K562 (cell line): ENCODE data around the gene AXIN2. TPM values are rescaled to one million over a fixed set of nuclear protein-coding genes. Genes with fewer than 3 reads are reported as not detected.

Experiments
- ATAC-seq: fragments of 200-7000 bp; cut with Tn5 transposase; 3 replicates; pipeline ENCODE4 v1.9.1; 2020; ENCODE audit warnings: moderate library complexity
- BruUV-seq: library from RNA; stranded (reverse); fragments of 400-500 nt; replicated peaks from 2 replicates; lab custom pipeline; 2021; lab: Mats Ljungman, UMichigan
- CTCF ChIA-PET: fragments of 300-600 bp; formaldehyde crosslinking; extraction: SDS; loops from one replicate; lab custom pipeline; 2021; ENCODE audit warnings: low intra/inter-chr PET ratio; lab: Yijun Ruan, JAX
- POLR2A ChIA-PET: fragments of 300-600, 350-650 bp; sonication (Branson Sonifier 250); formaldehyde crosslinking; extraction: SDS; loops from one replicate; lab custom pipeline; 2021; ENCODE audit warnings: antibody characterized with exemption, inconsistent platforms; lab: Yijun Ruan, JAX
- DNase-seq, 4 experiments: peaks; one replicate each; pipeline versions ENCODE4 v3.0.0 to v3.0.0-alpha.2; 2011 to 2018; ENCODE audit warnings: low spot score in 3 of 4, mixed read lengths in 3 of 4; ENCODE audit errors: extremely low read depth in 1 of 4
- FAIRE-seq: peaks from 2 replicates; lab custom pipeline; 2011; peaks lifted over from hg19 to GRCh38; lab: Jason Lieb, UNC
- H2AFZ ChIP-seq: 2 replicates; pipeline ENCODE4 v1.6.0; 2011; ENCODE audit warnings: low read depth, low read length, control low read depth, inconsistent platforms
- H3K27ac ChIP-seq: fragments of 200-600 bp; 3 replicates; pipeline ENCODE4 v1.8.0; 2011; ENCODE audit warnings: low read depth, mild to moderate bottlenecking, control low read depth, inconsistent platforms, low read length, moderate library complexity, mixed read lengths; ENCODE audit errors: extremely low read depth
- H3K27me3 ChIP-seq, 2 experiments: fragments of 300-600 bp in 1 of 2; 2 replicates in 1 of 2; 3 replicates in 1 of 2; pipeline versions ENCODE4 v1.6.0 to v1.8.0; 2011; ENCODE audit warnings: inconsistent platforms in 2 of 2, low read length in 2 of 2, mild to moderate bottlenecking in 1 of 2, mixed read lengths in 1 of 2, moderate library complexity in 1 of 2; ENCODE audit not compliant: control insufficient read depth in 2 of 2, insufficient read depth in 2 of 2
- H3K36me3 ChIP-seq: fragments of 300-600 bp; 3 replicates; pipeline ENCODE4 v1.8.0; 2011; ENCODE audit warnings: mild to moderate bottlenecking, low read length, inconsistent platforms; ENCODE audit not compliant: control insufficient read depth, insufficient read depth
- H3K4me1 ChIP-seq, 2 experiments: fragments of 200-600 bp in 1 of 2; replicated peaks in 1 of 2; 2 replicates in 1 of 2; 3 replicates in 1 of 2; pipeline versions ENCODE4 v1.5.1 to v1.8.0; 2011; ENCODE audit warnings: inconsistent platforms in 2 of 2, low read length in 2 of 2, mild to moderate bottlenecking in 1 of 2, mixed read lengths in 1 of 2, moderate library complexity in 1 of 2; ENCODE audit not compliant: control insufficient read depth in 2 of 2, insufficient read depth in 2 of 2
- H3K4me2 ChIP-seq: 2 replicates; pipeline ENCODE4 v1.6.1; 2011; ENCODE audit warnings: low read length, control low read depth, inconsistent platforms, mixed read lengths; ENCODE audit not compliant: insufficient read depth
- H3K4me3 ChIP-seq: fragments of 200-600 bp; sonication (generic), shearing (Covaris generic); 2 replicates; pipeline ENCODE4 v1.5.1; 2016; ENCODE audit warnings: control low read depth, inconsistent platforms
- H3K79me2 ChIP-seq: fragments of 200-600 bp; 3 replicates; pipeline ENCODE4 v1.8.0; 2011; ENCODE audit warnings: low read length, inconsistent platforms; ENCODE audit not compliant: control insufficient read depth, insufficient read depth
- H3K9ac ChIP-seq, 2 experiments: 2 replicates each; pipeline versions ENCODE4 v1.6.0 to v1.6.1; 2011; ENCODE audit warnings: low read depth in 2 of 2, low read length in 2 of 2, control low read depth in 1 of 2, inconsistent platforms in 1 of 2, mild to moderate bottlenecking in 1 of 2, mixed read lengths in 1 of 2; ENCODE audit not compliant: insufficient read depth in 1 of 2
- H3K9me1 ChIP-seq: one replicate; pipeline ENCODE4 v1.6.0; 2011; ENCODE audit warnings: inconsistent platforms, mild to moderate bottlenecking, low read length, moderate library complexity; ENCODE audit not compliant: control insufficient read depth, insufficient read depth
- H3K9me3 ChIP-seq: replicated peaks from 2 replicates; pipeline ENCODE4 v1.5.1; 2011; ENCODE audit warnings: low read depth, low read length, inconsistent platforms; ENCODE audit not compliant: control insufficient read depth, insufficient read depth
- H4K20me1 ChIP-seq: replicated peaks from 2 replicates; pipeline ENCODE4 v1.6.1; 2011; ENCODE audit warnings: low read length, inconsistent platforms, mixed read lengths; ENCODE audit not compliant: control insufficient read depth, insufficient read depth
- ATF7 ChIP-seq: fragments of 450-650 bp; IDR thresholded peaks from 2 replicates; pipeline ENCODE4 v1.7.1; 2014; ENCODE audit warnings: mild to moderate bottlenecking, moderate library complexity
- MEF2A ChIP-seq: IDR thresholded peaks from 2 replicates; pipeline ENCODE4 v1.6.1; 2011; ENCODE audit warnings: low read depth, mild to moderate bottlenecking, low read length, moderate library complexity; ENCODE audit not compliant: control insufficient read depth
- NBN ChIP-seq: fragments of 450-650 bp; IDR thresholded peaks from 2 replicates; pipeline ENCODE4 v1.6.1; 2016; ENCODE audit warnings: low read depth, mild to moderate bottlenecking
- PHF21A ChIP-seq: fragments of 450-650 bp; IDR thresholded peaks from 2 replicates; pipeline ENCODE4 v1.6.1; 2017; ENCODE audit warnings: low read depth, borderline replicate concordance
- POLR2B ChIP-seq: fragments of 450-650 bp; IDR thresholded peaks from 2 replicates; pipeline ENCODE4 v1.6.1; 2018; ENCODE audit warnings: low read depth; ENCODE audit not compliant: partially characterized antibody
- POLR3A ChIP-seq: IDR thresholded peaks from 2 replicates; pipeline ENCODE4 v1.6.1; 2011; ENCODE audit warnings: borderline replicate concordance, mild to moderate bottlenecking, moderate library complexity; ENCODE audit not compliant: insufficient read length, insufficient read depth; ENCODE audit errors: extremely low read depth
- PREB ChIP-seq: sonication (generic); formaldehyde crosslinking; IDR thresholded peaks from 2 replicates; pipeline ENCODE4 v1.8.1; 2023; ENCODE audit warnings: mild to moderate bottlenecking, missing genetic modification reagents
- SMAD3 ChIP-seq: fragments of 450-650 bp; formaldehyde crosslinking; conservative IDR thresholded peaks from 2 replicates; pipeline ENCODE4 v1.4.0; 2020; ENCODE audit warnings: mild to moderate bottlenecking
- STAT5B ChIP-seq: fragments of 250-450 bp; sonication (Bioruptor Pico); IDR thresholded peaks from 2 replicates; pipeline ENCODE4 v1.8.0; 2021; ENCODE audit warnings: mild to moderate bottlenecking, inconsistent platforms
- ZNF449 ChIP-seq: fragments of 250-450 bp; sonication (Bioruptor Pico); IDR thresholded peaks from 2 replicates; pipeline ENCODE4 v1.8.0; 2022; ENCODE audit warnings: moderate library complexity, mild to moderate bottlenecking, inconsistent platforms
- WGBS: fragments of 100-300 bp; shearing (Covaris generic); methylation state at CpG from one replicate; pipeline ENCODE4 v1.1.6; 2016; ENCODE audit warnings: low coverage, mixed read lengths; ENCODE audit not compliant: insufficient coverage; ENCODE audit errors: missing lambda C conversion rate; 5-methylcytosine and 5-hydroxymethylcytosine counted together
- in situ Hi-C: fragments of 300-500 bp; cut with MboI; formaldehyde crosslinking; loops from 4 replicates; pipeline ENCODE4 v1.15.0; 2018; ENCODE audit warnings: inconsistent platforms, mixed read lengths
- intact Hi-C: fragments of 100-400 bp; cut with micrococcal nuclease; formaldehyde crosslinking; loops from 2 replicates; pipeline ENCODE4 v1.14.2; 2022
- polyA plus RNA-seq, 8 experiments: library from polyadenylated mRNA; depleted of rRNA in 4 of 8; stranded (reverse) in 5 of 8; unstranded in 3 of 8; fragments of >200 nt; fragmentation: Nextera tagmentation in 2 of 8; fragmentation: Illumina TruSeq in 1 of 8; extraction: Ambion mirVana in 2 of 8; extraction: Trizol in 1 of 8; gene quantifications; 2 replicates each; pipeline versions ENCODE4 v1.2.1 to v1.2.3, GENCODE V29; 2011 to 2014; ENCODE audit warnings: inconsistent platforms in 1 of 8, missing spikeins in 1 of 8
- total RNA-seq, 7 experiments: library from RNA; depleted of rRNA in 6 of 7; stranded (reverse); fragments of >200 nt in 6 of 7; fragmentation: Illumina TruSeq in 2 of 7; extraction: Trizol in 2 of 7; gene quantifications; 2 replicates each; pipeline versions ENCODE4 v1.2.1 to v1.2.3, GENCODE V29; 2011 to 2021; ENCODE audit warnings: low replicate concordance in 1 of 7

AXIN2 gene
- total and polyA plus RNA-seq, 9 of the 15 experiments (the other 6 are each of a cell fraction or from before 2014, with no cell fraction given) = 0.21 to 3.3 (median 1.2) TPM

- TF ChIP-seq PHF21A (no peak), POLR2B (no peak), SMAD3 (no peak), ATF7 (no peak), PREB (CRISPR knock-in tag) (no peak), POLR3A (no peak), STAT5B (CRISPR knock-in tag) (no peak), ZNF449 (CRISPR knock-in tag) (no peak), NBN (no peak), MEF2A (no peak)
- Histone ChIP-seq H3K4me3 (no peak overlapping the region), H3K79me2 (no peaks in the 10 kb centered on the region), H2AFZ (no peak overlapping the region), H3K27ac (no peak overlapping the region), H3K36me3 (no peaks in the 10 kb centered on the region), H3K4me2 (no peak overlapping the region), H3K27me3 (peaks cover 0 to 19% of the 10 kb centered on the region in 2 experiments; a peak in 2 of 5 replicates), H4K20me1 (no peaks in the 10 kb centered on the region), H3K9me3 (no peaks in the 10 kb centered on the region), H3K9me1 (no peaks in the 10 kb centered on the region), H3K9ac (no peak overlapping the region), H3K4me1 (no peaks in the 10 kb centered on the region)
- 3% methylated on average over 5 of the region's 6 CpGs for WGBS
- ChIA-PET CTCF (no interaction called here), POLR2A (no interaction called here)
- DNase-seq (no peak), ATAC-seq (no peak), FAIRE-seq (no peak)
- intact Hi-C loops = no loop called here
- in situ Hi-C loops = no loop called here
- no TSS peak for BruUV-seq
Measured at GRCh38 chr17:65515512-65515911, 45.9 kb downstream of the AXIN2 start.
